KOPT-K1 (cell line): ENCODE results near the gene RBM19.

ENCODE experiments used
- H3K27ac ChIP-seq: fragments of 200-600 bp; sonication (generic); 2 replicates; pipeline ENCODE4 v1.5.1; 2016; ENCODE audit warnings: antibody characterized with exemption, mild to moderate bottlenecking, low read depth, low read length; ENCODE audit not compliant: poor library complexity, severe bottlenecking
- H3K36me3 ChIP-seq: fragments of 200-600 bp; sonication (generic); 2 replicates; pipeline ENCODE4 v1.5.1; 2017; ENCODE audit warnings: antibody characterized with exemption, mild to moderate bottlenecking, low read length, moderate library complexity; ENCODE audit not compliant: insufficient read depth
- H3K9me3 ChIP-seq: fragments of 200-600 bp; sonication (generic); 2 replicates; pipeline ENCODE4 v1.5.1; 2017; ENCODE audit warnings: antibody characterized with exemption, low read length, mild to moderate bottlenecking; ENCODE audit not compliant: insufficient read depth, poor library complexity, severe bottlenecking

RBM19 gene

DNA sequence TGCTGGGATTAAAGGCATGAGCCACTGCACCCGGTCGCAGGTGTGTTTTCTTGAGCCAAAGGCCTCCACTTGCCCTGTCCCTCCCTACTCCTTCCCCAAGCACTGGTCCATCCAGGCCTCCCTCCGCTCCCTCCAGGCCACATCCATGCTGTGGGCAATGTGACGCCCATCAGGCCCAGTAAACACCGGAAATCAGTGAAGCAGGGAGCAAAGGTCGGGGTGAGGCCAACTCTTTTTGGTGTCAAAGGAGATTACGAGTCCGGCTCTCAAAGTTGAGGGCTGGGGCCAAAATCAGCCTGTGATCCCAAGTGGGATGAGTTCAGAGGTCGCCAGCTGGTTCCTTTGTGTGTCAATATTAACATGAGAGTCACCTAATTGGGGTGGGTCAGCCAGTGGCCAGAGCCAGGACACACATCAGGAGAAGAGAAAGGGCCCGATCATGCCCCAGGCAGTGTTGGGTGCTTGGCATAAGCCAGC, 195.7 kb downstream of the RBM19 start:
- no peaks in the 10 kb centered on the region for H3K36me3 ChIP-seq
- no peaks in the 10 kb centered on the region for H3K9me3 ChIP-seq
- no peak overlapping the region for H3K27ac ChIP-seq

DNA sequence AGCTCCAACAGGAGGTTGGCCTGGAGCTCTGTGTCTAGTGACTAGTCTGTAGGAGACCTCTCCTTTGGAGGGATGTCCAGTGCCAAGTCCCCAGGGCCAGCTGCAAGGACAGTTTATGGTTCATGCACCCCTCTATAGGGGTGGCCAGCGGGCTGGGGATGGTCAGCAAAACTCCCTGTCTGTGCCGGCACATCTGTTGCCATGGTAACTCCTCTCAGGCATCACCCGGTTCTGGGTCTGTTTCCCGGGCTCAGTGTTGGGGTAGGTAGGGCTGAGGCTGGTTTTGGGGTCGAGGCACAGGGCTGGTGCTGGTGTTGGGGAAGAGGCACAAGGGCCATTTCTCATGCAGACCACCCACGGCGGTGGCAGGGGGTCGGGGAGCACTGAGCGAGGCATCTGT, 196.8 kb downstream of the RBM19 start:
- Histone ChIP-seq H3K9me3 (no peaks in the 10 kb centered on the region), H3K27ac (no peak overlapping the region), H3K36me3 (no peaks in the 10 kb centered on the region)

DNA sequence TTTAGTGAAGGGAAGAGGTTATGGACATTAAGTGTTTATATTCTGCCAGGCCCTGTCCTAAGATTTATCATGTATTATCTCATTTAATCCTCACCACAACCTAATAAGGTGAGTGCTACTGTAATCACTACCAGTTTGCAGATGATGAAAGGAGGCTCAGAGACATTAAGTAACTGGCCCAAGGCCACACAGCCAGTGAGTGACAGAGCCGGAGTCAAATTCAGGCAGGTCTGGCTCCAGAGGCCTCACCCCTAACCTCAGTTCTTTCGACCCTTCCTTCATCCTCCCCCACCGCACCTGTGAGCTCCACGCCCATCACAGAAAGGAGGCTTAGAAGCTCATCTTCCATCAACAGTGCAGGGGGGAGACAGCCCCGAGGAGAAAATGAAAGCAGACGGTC, 197.3 kb downstream of the RBM19 start:
- Histone ChIP-seq H3K36me3 (no peaks in the 10 kb centered on the region), H3K27ac (no peak overlapping the region)

DNA sequence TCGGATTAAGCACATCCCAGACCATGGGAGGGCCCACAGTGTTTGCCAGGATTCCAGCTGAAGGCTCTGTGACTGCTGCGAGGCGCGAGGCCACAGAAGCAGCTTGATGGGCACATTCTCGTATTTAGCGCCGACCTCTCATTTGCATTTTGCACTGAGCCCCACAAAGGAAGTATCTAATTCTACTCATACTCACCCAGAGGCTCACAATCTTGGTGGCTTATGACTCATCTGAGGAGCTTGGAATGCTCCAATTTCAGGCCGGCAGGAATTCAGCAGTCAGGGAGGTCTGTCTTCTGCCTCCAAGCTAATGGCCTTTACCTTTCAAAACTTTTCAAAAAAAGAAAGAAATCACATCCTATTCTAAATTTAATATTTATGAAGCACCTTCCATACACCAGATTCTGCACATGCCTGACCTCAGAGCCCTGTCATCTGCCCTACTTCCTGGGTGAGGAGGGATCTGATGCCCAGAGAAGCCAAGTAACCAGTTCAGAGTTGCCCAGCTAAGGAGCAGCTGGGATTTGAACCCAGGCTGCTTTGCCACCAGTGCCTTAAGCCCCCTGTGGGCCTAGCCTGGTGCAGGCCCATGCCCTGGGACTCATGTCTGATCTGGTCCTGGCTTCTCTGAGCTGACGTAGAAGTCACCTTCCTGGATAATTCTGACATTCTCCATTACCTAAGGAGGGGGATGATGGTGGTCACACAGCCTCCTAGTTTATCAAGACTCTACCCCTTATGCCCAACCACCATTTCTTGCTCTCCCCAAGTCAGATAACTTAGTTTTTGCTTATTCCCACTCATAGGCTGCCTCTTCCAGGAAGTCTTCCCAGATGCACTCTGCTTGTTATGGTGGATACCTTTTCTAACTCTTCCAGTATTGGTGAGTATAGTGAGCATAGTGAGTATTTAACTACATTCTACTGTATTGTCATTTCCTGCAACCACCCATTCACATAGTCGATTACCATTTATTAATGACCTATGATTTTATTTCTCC, 198.9 kb downstream of the RBM19 start:
- Histone ChIP-seq H3K27ac (no peak overlapping the region), H3K36me3 (no peaks in the 10 kb centered on the region), H3K9me3 (no peaks in the 10 kb centered on the region)

More for the DNA sequence above, 197.3 kb downstream of the RBM19 start:
- no peaks in the 10 kb centered on the region for H3K9me3 ChIP-seq
